GM18498 (cell line): ENCODE data around the gene CSAG2.
"Not testable (repeated sequence)": the region's sequence is repeated elsewhere in the genome, so short reads cannot be mapped to it uniquely, and the experiment has no call there.

ENCODE experiments used
- ATAC-seq: cut with Tn5 transposase; IDR thresholded peaks from one replicate; pipeline ENCODE4 v1.9.1; 2021; ENCODE audit warnings: mild to moderate bottlenecking, moderate library complexity; ENCODE audit not compliant: unreplicated experiment

Gene CSAG2

DNA sequence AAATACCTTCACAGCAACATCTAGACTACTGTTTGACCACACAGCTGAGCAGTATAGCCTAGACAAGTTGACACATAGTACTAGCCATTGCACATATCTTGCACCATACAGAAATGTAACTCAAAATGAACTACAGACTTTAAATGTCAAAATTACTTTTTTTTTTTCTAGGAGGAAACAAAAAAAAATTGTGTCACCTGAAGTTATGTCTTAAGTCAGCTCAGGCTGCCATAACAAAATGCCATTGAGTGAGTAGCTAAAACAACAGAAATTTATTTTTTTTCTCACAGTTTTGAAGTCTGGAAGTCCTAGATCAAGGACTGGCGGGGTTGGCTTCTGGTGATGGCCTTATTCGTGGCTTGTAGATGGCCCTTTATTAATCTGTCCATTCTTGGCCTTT is at the start of gene CSAG2:
Gene CSAG2 (minus strand): TSS at position 101 of the 400 bp plus-strand sequence. CDS start 161 bp downstream, outside the sequence.
- not testable (repeated sequence) for ATAC-seq

GRCh38 chrX:152754871-152755270 is 45.8 kb upstream of the CSAG2 start:
- not testable (repeated sequence) for ATAC-seq

DNA sequence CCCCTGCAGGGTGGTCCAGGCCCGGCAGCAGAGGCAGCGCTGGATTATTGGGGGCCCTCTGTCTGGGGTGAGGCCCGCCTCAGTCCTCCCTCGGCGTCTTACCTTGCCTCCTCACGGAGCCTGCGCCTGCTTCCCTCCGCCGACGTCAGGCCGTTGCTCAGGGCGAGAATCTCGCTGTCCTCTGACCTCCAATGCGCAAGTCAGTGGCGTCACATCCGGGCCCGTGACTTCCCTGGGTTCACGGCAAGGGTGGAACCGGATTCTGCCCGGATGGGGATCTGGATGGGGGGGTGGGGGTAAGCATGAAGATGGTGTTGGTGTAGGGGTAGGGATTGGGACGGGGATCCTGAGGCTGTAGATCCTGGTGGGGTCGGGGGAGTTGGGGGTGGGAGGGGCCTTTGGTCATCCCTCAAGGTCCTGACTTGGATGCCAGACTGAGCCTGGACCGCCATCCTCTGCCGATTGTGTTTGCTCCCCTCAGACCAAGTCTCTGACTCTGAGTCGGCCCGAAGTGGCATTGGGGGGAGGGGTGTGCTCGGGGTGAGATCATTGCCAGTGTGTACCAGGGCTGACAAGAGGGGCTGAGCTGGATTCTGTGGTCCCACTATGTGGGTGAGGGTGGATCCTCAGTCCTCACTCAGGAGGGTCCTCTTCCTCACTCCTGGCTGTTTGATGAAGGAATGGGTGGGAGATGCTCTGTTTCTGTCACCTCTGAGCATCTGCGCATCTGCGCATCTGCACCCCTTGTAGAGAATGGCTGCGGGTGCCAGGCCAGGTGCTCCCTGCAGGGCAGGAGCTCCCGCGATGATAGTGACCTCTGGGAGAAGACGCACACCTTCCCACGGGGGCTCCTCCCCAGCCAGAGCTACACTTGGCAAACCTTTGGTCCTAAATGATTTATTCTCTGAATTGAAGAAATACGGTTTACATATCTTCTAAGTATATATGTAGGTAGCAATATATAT is 44.9 kb upstream of the CSAG2 start, which contains the start of gene MAGEA2:
Gene MAGEA2 (minus strand): TSS at position 157 of the 965 bp plus-strand sequence. CDS start 2,479 bp downstream, outside the sequence.
- not testable (repeated sequence) for ATAC-seq

DNA sequence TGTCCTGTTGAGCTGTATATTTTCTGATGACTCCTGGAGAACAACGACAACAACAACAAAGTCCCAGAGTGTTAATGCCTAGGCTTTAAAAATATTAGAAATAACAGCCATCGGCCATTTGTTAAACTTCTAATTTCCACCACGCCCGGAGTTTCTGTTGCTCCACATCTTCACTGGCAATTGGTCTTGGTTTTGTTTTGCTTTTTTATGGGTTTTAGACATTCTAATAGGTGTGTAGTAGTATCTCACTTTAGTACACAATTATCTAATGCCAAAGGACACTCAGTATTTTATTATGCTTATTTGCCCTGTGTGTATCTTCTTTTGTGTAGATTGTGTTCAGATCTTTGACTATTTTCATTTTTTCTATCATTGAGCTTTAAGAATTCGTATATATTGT is 29.5 kb upstream of the CSAG2 start:
- ATAC-seq = no peak

- not testable (repeated sequence) for ATAC-seq
These were observed 27.5 kb upstream of the CSAG2 start for GRCh38 chrX:152736528-152736927.

DNA sequence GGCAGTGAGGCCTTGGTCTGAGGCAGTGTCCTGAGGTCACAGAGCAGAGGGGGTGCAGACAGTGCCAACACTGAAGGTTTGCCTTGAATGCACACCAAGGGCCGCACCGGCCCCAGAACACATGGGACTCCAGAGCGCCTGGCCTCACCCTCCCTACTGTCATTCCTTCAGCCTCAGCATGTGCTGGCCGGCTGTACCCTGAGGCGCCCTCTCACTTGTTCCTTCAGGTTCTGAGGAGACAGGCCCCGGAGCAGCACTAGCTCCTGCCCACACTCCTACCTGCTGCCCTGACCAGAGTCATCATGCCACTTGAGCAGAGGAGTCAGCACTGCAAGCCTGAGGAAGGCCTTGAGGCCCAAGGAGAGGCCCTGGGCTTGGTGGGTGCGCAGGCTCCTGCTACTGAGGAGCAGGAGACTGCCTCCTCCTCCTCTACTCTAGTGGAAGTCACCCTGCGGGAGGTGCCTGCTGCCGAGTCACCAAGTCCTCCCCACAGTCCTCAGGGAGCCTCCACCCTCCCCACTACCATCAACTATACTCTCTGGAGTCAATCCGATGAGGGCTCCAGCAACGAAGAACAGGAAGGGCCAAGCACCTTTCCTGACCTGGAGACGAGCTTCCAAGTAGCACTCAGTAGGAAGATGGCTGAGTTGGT is 26.9 kb upstream of the CSAG2 start:
- ATAC-seq = no peak

GRCh38 chrX:152735101-152735500 is 26.0 kb upstream of the CSAG2 start:
- ATAC-seq = no peak

GRCh38 chrX:152734143-152734858 is 25.2 kb upstream of the CSAG2 start:
- not testable (repeated sequence) for ATAC-seq

DNA sequence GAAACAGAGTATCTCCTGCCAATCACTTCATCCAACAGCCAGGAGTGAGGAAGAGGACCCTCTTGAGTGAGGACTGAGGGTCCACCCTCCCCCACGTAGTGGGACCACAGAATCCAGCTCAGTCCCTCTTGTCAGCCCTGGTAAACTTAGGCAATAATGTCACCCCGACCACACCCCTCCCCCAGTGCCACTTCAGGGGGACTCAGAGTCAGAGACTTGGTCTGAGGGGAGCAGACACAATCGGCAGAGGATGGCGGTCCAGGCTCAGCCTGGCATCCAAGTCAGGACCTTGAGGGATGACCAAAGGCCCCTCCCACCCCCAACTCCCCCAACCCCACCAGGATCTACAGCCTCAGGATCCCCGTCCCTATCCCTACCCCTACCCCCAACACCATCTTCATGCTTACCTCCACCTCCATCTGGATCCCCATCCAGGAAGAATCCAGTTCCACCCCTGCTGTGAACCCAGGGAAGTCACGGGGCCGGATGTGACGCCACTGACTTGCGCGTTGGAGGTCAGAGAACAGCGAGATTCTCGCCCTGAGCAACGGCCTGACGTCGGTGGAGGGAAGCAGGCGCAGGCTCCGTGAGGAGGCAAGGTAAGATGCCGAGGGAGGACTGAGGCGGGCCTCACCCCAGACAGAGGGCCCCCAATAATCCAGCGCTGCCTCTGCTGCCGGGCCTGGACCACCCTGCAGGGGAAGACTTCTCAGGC is 24.3 kb upstream of the CSAG2 start, which contains the start of the genes CSAG1 and MAGEA12:
Gene CSAG1 (minus strand): TSS at position 461 of the 715 bp plus-strand sequence. CDS start 1,261 bp downstream, outside the sequence.
Gene MAGEA12 (plus strand): TSS at position 497 of the 715 bp plus-strand sequence. CDS start 2,405 bp downstream, outside the sequence.
- ATAC-seq = no peak

- ATAC-seq = no peak
These were observed 16.3 kb upstream of the CSAG2 start for GRCh38 chrX:152725409-152725808.

DNA sequence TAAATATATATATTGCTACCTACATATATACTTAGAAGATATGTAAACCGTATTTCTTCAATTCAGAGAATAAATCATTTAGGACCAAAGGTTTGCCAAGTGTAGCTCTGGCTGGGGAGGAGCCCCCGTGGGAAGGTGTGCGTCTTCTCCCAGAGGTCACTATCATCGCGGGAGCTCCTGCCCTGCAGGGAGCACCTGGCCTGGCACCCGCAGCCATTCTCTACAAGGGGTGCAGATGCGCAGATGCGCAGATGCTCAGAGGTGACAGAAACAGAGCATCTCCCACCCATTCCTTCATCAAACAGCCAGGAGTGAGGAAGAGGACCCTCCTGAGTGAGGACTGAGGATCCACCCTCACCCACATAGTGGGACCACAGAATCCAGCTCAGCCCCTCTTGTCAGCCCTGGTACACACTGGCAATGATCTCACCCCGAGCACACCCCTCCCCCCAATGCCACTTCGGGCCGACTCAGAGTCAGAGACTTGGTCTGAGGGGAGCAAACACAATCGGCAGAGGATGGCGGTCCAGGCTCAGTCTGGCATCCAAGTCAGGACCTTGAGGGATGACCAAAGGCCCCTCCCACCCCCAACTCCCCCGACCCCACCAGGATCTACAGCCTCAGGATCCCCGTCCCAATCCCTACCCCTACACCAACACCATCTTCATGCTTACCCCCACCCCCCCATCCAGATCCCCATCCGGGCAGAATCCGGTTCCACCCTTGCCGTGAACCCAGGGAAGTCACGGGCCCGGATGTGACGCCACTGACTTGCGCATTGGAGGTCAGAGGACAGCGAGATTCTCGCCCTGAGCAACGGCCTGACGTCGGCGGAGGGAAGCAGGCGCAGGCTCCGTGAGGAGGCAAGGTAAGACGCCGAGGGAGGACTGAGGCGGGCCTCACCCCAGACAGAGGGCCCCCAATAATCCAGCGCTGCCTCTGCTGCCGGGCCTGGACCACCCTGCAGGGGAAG is 5.0 kb upstream of the CSAG2 start, which contains the start of gene MAGEA2B:
Gene MAGEA2B (plus strand): TSS at position 814 of the 973 bp plus-strand sequence. CDS start 2,479 bp downstream, outside the sequence.
- not testable (repeated sequence) for ATAC-seq

DNA sequence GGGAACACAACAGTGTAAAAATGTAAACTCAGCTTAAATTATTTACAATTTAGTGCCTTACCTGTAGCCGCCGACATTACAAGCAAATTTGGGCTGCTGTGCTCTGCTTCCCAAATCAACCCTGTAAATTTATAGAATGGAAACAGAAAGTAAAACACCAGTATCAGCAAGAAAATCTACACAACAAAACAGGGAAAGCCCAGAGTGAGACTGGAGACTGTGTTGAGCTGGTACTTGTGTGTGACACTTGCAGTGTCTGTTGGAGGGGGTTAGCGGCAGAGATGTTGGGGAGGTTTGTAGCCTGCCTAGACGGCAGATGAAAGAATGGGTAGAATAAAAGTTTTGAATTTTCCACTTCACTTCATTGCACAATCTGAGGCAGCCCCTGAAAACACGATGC is 4.1 kb upstream of the CSAG2 start:
- not testable (repeated sequence) for ATAC-seq

GRCh38 chrX:152706500-152706899 is 2.6 kb downstream of the CSAG2 start:
- ATAC-seq = not testable (repeated sequence)

- ATAC-seq = not testable (repeated sequence)
These were observed 8.7 kb downstream of the CSAG2 start for GRCh38 chrX:152700390-152700789.

GRCh38 chrX:152697952-152698931 is 10.8 kb downstream of the CSAG2 start, which contains the start of gene MAGEA3:
MAGEA3 (plus strand) TSS chrX:152698794; CDS start chrX:152700833, 2,039 bp downstream.
- ATAC-seq = not testable (repeated sequence)

DNA sequence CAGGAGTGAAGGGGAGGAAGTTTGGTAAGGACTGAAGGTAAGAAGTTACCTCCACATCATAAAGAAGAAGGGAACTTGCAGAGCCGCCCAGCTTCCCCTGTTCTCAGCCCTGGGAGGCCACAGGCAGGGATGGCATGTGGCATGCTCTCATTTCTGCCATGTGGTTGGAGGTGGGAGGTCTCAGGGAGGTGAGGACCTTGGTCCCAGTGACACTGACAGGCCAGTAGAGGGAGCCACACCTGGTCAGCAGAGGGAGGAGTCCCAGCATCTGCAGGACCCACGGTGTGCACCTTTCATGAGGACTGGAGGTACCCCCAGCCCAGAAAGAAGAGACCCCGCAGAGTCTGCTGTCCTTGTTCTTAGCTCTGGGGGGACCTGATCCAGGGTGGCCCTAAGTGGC is 28.1 kb downstream of the CSAG2 start:
- ATAC-seq = not testable (repeated sequence)

DNA sequence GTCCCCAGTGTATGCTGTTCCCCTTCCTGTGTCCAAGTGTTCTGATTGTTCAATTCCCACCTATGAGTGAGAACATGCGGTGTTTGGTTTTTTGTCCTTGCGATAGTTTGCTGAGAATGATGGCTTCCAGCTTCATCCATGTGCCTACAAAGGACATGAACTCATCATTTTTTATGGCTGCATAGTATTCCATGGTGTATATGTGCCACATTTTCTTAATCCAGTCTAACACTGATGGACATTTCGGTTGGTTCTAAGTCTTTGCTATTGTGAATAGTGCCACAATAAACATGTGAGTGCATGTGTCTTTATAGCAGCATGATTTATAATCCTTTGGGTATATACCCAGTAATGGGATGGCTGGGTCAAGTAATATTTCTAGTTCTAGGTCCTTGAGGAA is 34.4 kb downstream of the CSAG2 start:
- ATAC-seq = not testable (repeated sequence)
